ENCODE results near the gene VAV2.

GRCh38 chr9:133982971-133983720, 9.0 kb downstream of the VAV2 start:
- TF ChIP-seq YY1 (IDR thresholded peaks at IDR 0.05; ENCODE audit: low read depth), result no peak
- TF ChIP-seq EGR1 (IDR thresholded peaks at IDR 0.05), result no peak
- TF ChIP-seq FOXM1 (IDR thresholded peaks at IDR 0.05; ENCODE audit: borderline replicate concordance, low read depth), result no peak
- no peak for TF ChIP-seq REST (IDR thresholded peaks at IDR 0.05; ENCODE audit: low read depth)
- no peak for TF ChIP-seq TEAD4 (IDR thresholded peaks at IDR 0.05)
- TF ChIP-seq MAX (IDR thresholded peaks at IDR 0.05), result no peak
- TF ChIP-seq TCF12 (IDR thresholded peaks at IDR 0.05; ENCODE audit: low read depth), result no peak
